B cell (primary cell): Measurements from ENCODE around the gene HDAC10. TPM values are rescaled to one million over a fixed set of nuclear protein-coding genes. Genes with fewer than 3 reads are reported as not detected.
A peak's percentile ranks its signal among the peaks of the same experiment; 100 is the strongest.

Experiments
- ATAC-seq: fragments of 200-7000 bp; cut with Tn5 transposase; one replicate; pipeline ENCODE4 v1.10.0; 2021; ENCODE audit warnings: low read depth, mild to moderate bottlenecking, moderate number of reproducible peaks, moderate library complexity
- CTCF ChIA-PET: fragments of 350-600 bp; sonication (Branson Sonifier 250); formaldehyde crosslinking; loops from one replicate; lab custom pipeline; 2021; ENCODE audit warnings: antibody characterized with exemption, inconsistent platforms; lab: Charles Lee
- POLR2A ChIA-PET: fragments of 350-600 bp; sonication (Branson Sonifier 250); formaldehyde crosslinking; loops from one replicate; lab custom pipeline; 2021; ENCODE audit warnings: antibody characterized with exemption; lab: Charles Lee
- DNase-seq: peaks from one replicate; pipeline ENCODE4 v3.0.0; 2013
- H2AFZ ChIP-seq: 2 replicates; pipeline ENCODE4 v1.6.1; 2012; ENCODE audit warnings: mild to moderate bottlenecking, low read depth, low read length; ENCODE audit not compliant: insufficient read depth, poor library complexity, severe bottlenecking
- H3K27ac ChIP-seq, 2 donors: 1 replicate in 1 of 2; 2 replicates in 1 of 2; pipeline ENCODE4 v1.5.1; 2012 to 2013; ENCODE audit warnings: low read length in 2 of 2, mild to moderate bottlenecking in 2 of 2, moderate library complexity in 1 of 2
- H3K27me3 ChIP-seq, 4 experiments: fragments of 200-600 bp in 1 of 4; sonication (generic) in 1 of 4; replicated peaks in 1 of 4; 1 replicate in 2 of 4; 2 replicates in 2 of 4; pipeline versions ENCODE4 v1.6.1 to v1.7.0; 2013 to 2016; ENCODE audit warnings: low read length in 3 of 4, mild to moderate bottlenecking in 2 of 4, mixed read lengths in 1 of 4, moderate library complexity in 1 of 4; ENCODE audit not compliant: insufficient read depth in 4 of 4, control insufficient read depth in 3 of 4; ENCODE audit errors: control extremely low read depth in 1 of 4
- H3K36me3 ChIP-seq, 2 experiments: replicated peaks in 1 of 2; 1 replicate in 1 of 2; 2 replicates in 1 of 2; pipeline versions ENCODE4 v1.6.1 to v1.7.1; 2013; ENCODE audit warnings: low read length in 1 of 2; ENCODE audit not compliant: insufficient read depth in 2 of 2, control insufficient read depth in 1 of 2; ENCODE audit errors: control extremely low read depth in 1 of 2, extremely low read depth in 1 of 2
- H3K4me1 ChIP-seq, 2 donors: fragments of 200-600 bp in 1 of 2; sonication (generic) in 1 of 2; 1 replicate in 1 of 2; 2 replicates in 1 of 2; pipeline versions ENCODE4 v1.5.1 to v1.6.1; 2013 to 2017; ENCODE audit warnings: low read length in 2 of 2; ENCODE audit not compliant: control insufficient read depth in 2 of 2, insufficient read depth in 2 of 2
- H3K4me2 ChIP-seq: replicated peaks from 2 replicates; pipeline ENCODE3; 2012; ENCODE audit warnings: mild to moderate bottlenecking, low read depth, low read length; ENCODE audit not compliant: poor library complexity, severe bottlenecking
- H3K4me3 ChIP-seq, 5 experiments: fragments of 200-600 bp in 1 of 5; sonication (generic) in 1 of 5; 1 replicate in 3 of 5; 2 replicates in 2 of 5; pipeline versions ENCODE4 v1.5.1 to v1.7.0; 2011 to 2016; ENCODE audit warnings: low read length in 4 of 5, mild to moderate bottlenecking in 4 of 5, low read depth in 2 of 5, control low read depth in 1 of 5, moderate library complexity in 1 of 5; ENCODE audit not compliant: insufficient read depth in 1 of 5; ENCODE audit errors: control extremely low read depth in 1 of 5, extremely low read depth in 1 of 5
- H3K79me2 ChIP-seq: fragments of 200-600 bp; sonication (generic); one replicate; pipeline ENCODE4 v1.6.0; 2016; ENCODE audit warnings: low read length; ENCODE audit not compliant: control insufficient read depth, insufficient read depth
- H3K9ac ChIP-seq: fragments of 200-600 bp; sonication (generic); 2 replicates; pipeline ENCODE4 v1.6.1; 2017; ENCODE audit warnings: mild to moderate bottlenecking, low read length, moderate library complexity
- H3K9me3 ChIP-seq, 3 donors: one replicate each; pipeline versions ENCODE4 v1.6.1 to v1.7.1; 2013; ENCODE audit warnings: low read length in 2 of 3; ENCODE audit not compliant: control insufficient read depth in 2 of 3, insufficient read depth in 1 of 3; ENCODE audit errors: control extremely low read depth in 1 of 3
- H4K20me1 ChIP-seq: 2 replicates; pipeline ENCODE4 v1.6.0; 2012; ENCODE audit warnings: mild to moderate bottlenecking, low read length; ENCODE audit not compliant: insufficient read depth, control insufficient read depth, poor library complexity, severe bottlenecking
- H3K27ac Mint-ChIP-seq: one replicate; pipeline ENCODE4 v1.8.0; 2021; ENCODE audit warnings: mixed read lengths
- H3K27me3 Mint-ChIP-seq: one replicate; pipeline ENCODE4 v1.8.0; 2021; ENCODE audit warnings: mixed read lengths
- H3K4me1 Mint-ChIP-seq: one replicate; pipeline ENCODE4 v1.8.0; 2021; ENCODE audit warnings: mixed read lengths
- H3K4me3 Mint-ChIP-seq: one replicate; pipeline ENCODE4 v1.8.0; 2021; ENCODE audit warnings: mixed read lengths
- H3K9me3 Mint-ChIP-seq: one replicate; pipeline ENCODE4 v1.8.0; 2022; ENCODE audit warnings: mixed read lengths; ENCODE audit not compliant: insufficient read depth
- CTCF ChIP-seq: fragments of 200-600 bp; IDR thresholded peaks from one replicate; pipeline ENCODE4 v1.8.0; 2022; ENCODE audit warnings: antibody characterized with exemption, mild to moderate bottlenecking
- EZH2 ChIP-seq: IDR thresholded peaks from 2 replicates; pipeline ENCODE4 v1.6.1; 2012; ENCODE audit warnings: borderline replicate concordance, low read depth, mild to moderate bottlenecking, moderate library complexity, low read length; ENCODE audit not compliant: insufficient read depth, poor library complexity, severe bottlenecking
- WGBS: methylation state at CpG from one replicate; pipeline ENCODE4 v1.1.5; 2013; ENCODE audit warnings: missing lambda C conversion rate; ENCODE audit not compliant: insufficient coverage; 5-methylcytosine and 5-hydroxymethylcytosine counted together
- intact Hi-C: fragments of 100-400 bp; cut with micrococcal nuclease; formaldehyde crosslinking; loops from one replicate; pipeline ENCODE4 v1.10.0; 2022
- polyA plus RNA-seq: library from polyadenylated mRNA; depleted of rRNA; stranded (reverse); fragments of >200 nt; gene quantifications from 2 replicates; pipeline ENCODE4 v1.2.3, GENCODE V29; 2012
- total RNA-seq, 2 donors: library from RNA; stranded (reverse); fragments of 120-200 nt in 1 of 2; gene quantifications; 1 replicate in 1 of 2; 2 replicates in 1 of 2; pipeline versions ENCODE4 v1.2.3 to v1.2.4, GENCODE V29; 2013 to 2022

HDAC10 gene
- total and polyA plus RNA-seq, 2 donors (not counting 1 experiment from before 2014, with no cell fraction given) = 136 to 187 TPM

- peak overlapping the region; percentile 74 for H3K4me3 Mint-ChIP-seq
- H3K27ac ChIP-seq = no peak overlapping the region
Measured at GRCh38 chr22:50262460-50262911, 11.4 kb upstream of the HDAC10 start.

More at GRCh38 chr22:50262460-50262911, 11.4 kb upstream of the HDAC10 start:
- no peaks in the 10 kb centered on the region for H3K79me2 ChIP-seq
- H3K9ac ChIP-seq = no peak overlapping the region
- no peak overlapping the region for H3K4me3 ChIP-seq
- peaks cover 13% of the 10 kb centered on the region for H3K4me1 Mint-ChIP-seq
- CTCF ChIA-PET = interaction anchor here (0.7 to 3.8 kb wide), 4 partner anchors 10 to 236 kb away, joined by 3 to 22 read pairs (median 3); partner anchors contain the start of gene HDAC10
- H3K9me3 ChIP-seq = no peaks in the 10 kb centered on the region
- no peaks in the 10 kb centered on the region for H3K36me3 ChIP-seq
- intact Hi-C loops = no loop called here
- H3K27me3 ChIP-seq = peaks cover 0 to 31% (median 8%) of the 10 kb centered on the region in 4 experiments
- H3K9me3 Mint-ChIP-seq = no peaks in the 10 kb centered on the region
- no peaks in the 10 kb centered on the region for H4K20me1 ChIP-seq
- POLR2A ChIA-PET = no interaction called here
- no peak overlapping the region for H2AFZ ChIP-seq
- DNase-seq (no peak), ATAC-seq (peak; percentile 41)
- peaks cover 10% of the 10 kb centered on the region for H3K27me3 Mint-ChIP-seq
- WGBS = 23% methylated on average over 6 of the region's 7 CpGs
- H3K4me2 ChIP-seq = peak overlapping the region; percentile 70
- no peak overlapping the region for H3K27ac Mint-ChIP-seq
- H3K4me1 ChIP-seq = peaks cover 17 to 21% of the 10 kb centered on the region in 2 donors
- no peak for TF ChIP-seq CTCF
- TF ChIP-seq EZH2 = no peak
